ENCODE measurements around the gene FLRT2.

- no peak for TF ChIP-seq POLR2A (IDR thresholded peaks at IDR 0.05)
- TF ChIP-seq, protein P1, sequence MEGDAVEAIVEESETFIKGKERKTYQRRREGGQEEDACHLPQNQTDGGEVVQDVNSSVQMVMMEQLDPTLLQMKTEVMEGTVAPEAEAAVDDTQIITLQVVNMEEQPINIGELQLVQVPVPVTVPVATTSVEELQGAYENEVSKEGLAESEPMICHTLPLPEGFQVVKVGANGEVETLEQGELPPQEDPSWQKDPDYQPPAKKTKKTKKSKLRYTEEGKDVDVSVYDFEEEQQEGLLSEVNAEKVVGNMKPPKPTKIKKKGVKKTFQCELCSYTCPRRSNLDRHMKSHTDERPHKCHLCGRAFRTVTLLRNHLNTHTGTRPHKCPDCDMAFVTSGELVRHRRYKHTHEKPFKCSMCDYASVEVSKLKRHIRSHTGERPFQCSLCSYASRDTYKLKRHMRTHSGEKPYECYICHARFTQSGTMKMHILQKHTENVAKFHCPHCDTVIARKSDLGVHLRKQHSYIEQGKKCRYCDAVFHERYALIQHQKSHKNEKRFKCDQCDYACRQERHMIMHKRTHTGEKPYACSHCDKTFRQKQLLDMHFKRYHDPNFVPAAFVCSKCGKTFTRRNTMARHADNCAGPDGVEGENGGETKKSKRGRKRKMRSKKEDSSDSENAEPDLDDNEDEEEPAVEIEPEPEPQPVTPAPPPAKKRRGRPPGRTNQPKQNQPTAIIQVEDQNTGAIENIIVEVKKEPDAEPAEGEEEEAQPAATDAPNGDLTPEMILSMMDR (IDR thresholded peaks at IDR 0.05), result no peak
These were observed 64.3 kb downstream of the FLRT2 start for GRCh38 chr14:85594217-85594616.
